PC-9 (cell line): Measurements from ENCODE around the gene OR4A15. TPM values are rescaled to one million over a fixed set of nuclear protein-coding genes. Genes with fewer than 3 reads are reported as not detected.

Experiments
- Bru-seq: library from RNA; stranded (reverse); fragments of 400-500 nt; gene quantifications from one replicate; lab custom pipeline; 2021; lab: Mats Ljungman, UMichigan
- BruChase-seq, 2 experiments: library from RNA; stranded (reverse); fragments of 400-500 nt; gene quantifications; one replicate each; lab custom pipeline; 2021; lab: Mats Ljungman, UMichigan
- BruUV-seq: library from RNA; stranded (reverse); fragments of 400-500 nt; replicated peaks from 2 replicates; lab custom pipeline; 2021; lab: Mats Ljungman, UMichigan
- CTCF ChIA-PET: fragments of 300-600 bp; sonication (Branson Sonifier 250); formaldehyde crosslinking; loops from one replicate; lab custom pipeline; 2022; ENCODE audit warnings: antibody characterized with exemption; lab: Charles Lee
- POLR2A ChIA-PET: fragments of 300-600 bp; sonication (Branson Sonifier 250); formaldehyde crosslinking; loops from one replicate; lab custom pipeline; 2022; ENCODE audit warnings: antibody characterized with exemption; ENCODE audit not compliant: unreplicated experiment; lab: Charles Lee
- DNase-seq, 2 experiments: peaks; one replicate each; pipeline versions ENCODE4 v3.0.0 to v3.0.0-alpha.2; 2015 to 2022; ENCODE audit warnings: mixed read lengths in 1 of 2
- H2AFZ ChIP-seq: fragments of 200-600 bp; sonication (generic); 2 replicates; pipeline ENCODE4 v1.8.1; 2017; ENCODE audit warnings: antibody characterized with exemption
- H3F3A ChIP-seq: fragments of 200-600 bp; sonication (generic); 2 replicates; pipeline ENCODE4 v1.8.1; 2017; ENCODE audit warnings: antibody characterized with exemption, mild to moderate bottlenecking, low read depth; ENCODE audit not compliant: insufficient read depth
- H3K27ac ChIP-seq: fragments of 200-600 bp; sonication (generic); 2 replicates; pipeline ENCODE4 v1.6.1; 2016; ENCODE audit warnings: mixed run types
- H3K27me3 ChIP-seq: fragments of 200-600 bp; sonication (generic); 2 replicates; pipeline ENCODE4 v1.6.1; 2016; ENCODE audit warnings: low read depth, mixed run types; ENCODE audit not compliant: insufficient read depth
- H3K36me3 ChIP-seq: fragments of 200-600 bp; sonication (generic); 2 replicates; pipeline ENCODE4 v1.6.1; 2016; ENCODE audit warnings: low read depth, mixed run types
- H3K4me1 ChIP-seq: fragments of 200-600 bp; sonication (generic); replicated peaks from 2 replicates; pipeline ENCODE4 v1.6.1; 2016; ENCODE audit warnings: mixed run types; ENCODE audit not compliant: insufficient read depth
- H3K4me2 ChIP-seq: fragments of 200-600 bp; sonication (generic); 2 replicates; pipeline ENCODE4 v1.6.1; 2017; ENCODE audit warnings: mixed run types
- H3K4me3 ChIP-seq: fragments of 200-600 bp; sonication (generic); 2 replicates; pipeline ENCODE4 v1.6.1; 2016; ENCODE audit warnings: mixed run types
- H3K79me2 ChIP-seq: fragments of 200-600 bp; sonication (generic); 2 replicates; pipeline ENCODE4 v1.6.1; 2017; ENCODE audit warnings: low read depth, mixed run types
- H3K9me2 ChIP-seq: fragments of 200-600 bp; sonication (generic); 2 replicates; pipeline ENCODE4 v1.8.1; 2017; ENCODE audit warnings: mild to moderate bottlenecking; ENCODE audit not compliant: insufficient read depth
- H3K9me3 ChIP-seq: fragments of 200-600 bp; sonication (generic); 2 replicates; pipeline ENCODE4 v1.8.1; 2016; ENCODE audit warnings: low read depth; ENCODE audit not compliant: insufficient read depth
- H4K20me1 ChIP-seq: fragments of 200-600 bp; sonication (generic); 2 replicates; pipeline ENCODE4 v1.8.1; 2017; ENCODE audit not compliant: insufficient read depth
- EZH2 ChIP-seq: fragments of 200-600 bp; sonication (generic); IDR thresholded peaks from 2 replicates; pipeline ENCODE4 v1.8.0; 2017; ENCODE audit warnings: antibody characterized with exemption, low read depth
- intact Hi-C: fragments of 100-400 bp; cut with micrococcal nuclease; formaldehyde crosslinking; loops from one replicate; pipeline ENCODE4 v1.10.0; 2022; ENCODE audit not compliant: unreplicated experiment
- long read RNA-seq: library from polyadenylated mRNA; stranded (forward); transcript quantifications from one replicate; pipeline ENCODE4 v2.0.0, GENCODE V29; 2022
- total RNA-seq: library from RNA; stranded (reverse); gene quantifications from 2 replicates; pipeline ENCODE4 v1.2.3, GENCODE V29; 2021
- TF ChIP-seq, protein P1 (sequence below): fragments of 200-600 bp; sonication (generic); conservative IDR thresholded peaks from 2 replicates; pipeline ENCODE4 v1.6.1; 2017; ENCODE audit warnings: mixed run types, antibody characterized with exemption, mild to moderate bottlenecking, moderate library complexity

OR4A15 gene
- total RNA-seq (not detected in 2 replicates), Bru-seq, nascent RNA (not detected), BruChase-seq, experiment 1, labeled RNA remaining after a 2-hour chase (not detected), BruChase-seq, experiment 2, labeled RNA remaining after a 6-hour chase (not detected)
- long read RNA-seq = 0 reads

DNA sequence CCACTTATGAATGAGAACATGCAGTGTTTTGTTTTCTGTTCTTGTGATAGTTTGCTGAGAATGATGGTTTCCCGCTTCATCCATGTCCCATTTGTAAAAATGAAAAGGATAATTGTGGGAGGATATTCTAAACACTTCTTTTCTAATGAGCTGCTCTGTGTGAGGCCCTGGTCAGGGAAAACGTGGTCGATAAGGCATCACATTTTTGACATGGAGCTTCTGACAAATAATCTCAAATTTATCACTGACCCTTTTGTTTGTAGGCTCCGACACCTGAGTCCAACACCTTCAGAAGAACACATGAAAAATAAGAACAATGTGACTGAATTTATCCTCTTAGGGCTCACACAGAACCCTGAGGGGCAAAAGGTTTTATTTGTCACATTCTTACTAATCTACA lies at the start of gene OR4A15:
OR4A15 (plus strand) TSS at position 301 of the 400 bp plus-strand sequence; CDS start at position 301, 0 bp downstream.
- DNase-seq = no peak
- intact Hi-C loops = no loop called here
- no peaks in the 10 kb centered on the region for H3K9me3 ChIP-seq
- CTCF ChIA-PET = no interaction called here
- POLR2A ChIA-PET = no interaction called here
- H3K79me2 ChIP-seq = no peaks in the 10 kb centered on the region
- H3K4me2 ChIP-seq = no peak within 1 kb of the TSS
- no peaks in the 10 kb centered on the region for H3K9me2 ChIP-seq
- H3K36me3 ChIP-seq = no peaks in the 10 kb centered on the region
- no peaks in the 10 kb centered on the region for H4K20me1 ChIP-seq
- TF ChIP-seq EZH2 = no peak
- no peaks in the 10 kb centered on the region for H3K4me1 ChIP-seq
- H3K27ac ChIP-seq = no peak within 1 kb of the TSS
- no peak within 1 kb of the TSS for H2AFZ ChIP-seq
- H3K4me3 ChIP-seq = no peak within 1 kb of the TSS
- H3K27me3 ChIP-seq = no peaks in the 10 kb centered on the region
- BruUV-seq = no TSS peak
- no peaks in the 10 kb centered on the region for H3F3A ChIP-seq

DNA sequence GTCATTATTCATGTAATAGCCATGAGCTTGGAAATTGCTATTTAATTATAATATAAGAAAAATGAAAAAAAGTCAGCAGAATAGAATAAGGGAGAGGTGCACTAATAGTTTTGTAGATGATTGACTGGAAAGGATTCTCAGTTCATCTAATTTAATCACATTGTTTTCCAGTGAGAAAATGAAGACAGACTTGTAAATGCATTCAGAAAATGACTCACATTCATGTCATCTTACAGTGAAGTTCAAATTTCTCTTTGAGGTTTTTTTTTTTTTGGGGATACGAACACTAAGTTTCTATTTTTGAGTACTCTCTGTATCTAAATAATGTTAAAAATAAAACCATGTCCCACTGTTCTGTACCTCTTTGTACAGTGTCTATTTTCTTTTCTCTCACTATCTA lies 43.3 kb upstream of the OR4A15 start:
- Histone ChIP-seq H3F3A (no peaks in the 10 kb centered on the region), H3K9me3 (no peaks in the 10 kb centered on the region), H3K79me2 (no peaks in the 10 kb centered on the region), H3K27ac (no peak overlapping the region), H4K20me1 (no peaks in the 10 kb centered on the region), H3K4me2 (no peak overlapping the region), H3K36me3 (no peaks in the 10 kb centered on the region), H3K4me3 (no peak overlapping the region), H3K9me2 (no peaks in the 10 kb centered on the region), H3K4me1 (no peaks in the 10 kb centered on the region), H3K27me3 (no peaks in the 10 kb centered on the region), H2AFZ (no peak overlapping the region)
- ChIA-PET POLR2A (no interaction called here), CTCF (no interaction called here)
- no peak for DNase-seq
- no TSS peak for BruUV-seq
- TF ChIP-seq, protein P1, sequence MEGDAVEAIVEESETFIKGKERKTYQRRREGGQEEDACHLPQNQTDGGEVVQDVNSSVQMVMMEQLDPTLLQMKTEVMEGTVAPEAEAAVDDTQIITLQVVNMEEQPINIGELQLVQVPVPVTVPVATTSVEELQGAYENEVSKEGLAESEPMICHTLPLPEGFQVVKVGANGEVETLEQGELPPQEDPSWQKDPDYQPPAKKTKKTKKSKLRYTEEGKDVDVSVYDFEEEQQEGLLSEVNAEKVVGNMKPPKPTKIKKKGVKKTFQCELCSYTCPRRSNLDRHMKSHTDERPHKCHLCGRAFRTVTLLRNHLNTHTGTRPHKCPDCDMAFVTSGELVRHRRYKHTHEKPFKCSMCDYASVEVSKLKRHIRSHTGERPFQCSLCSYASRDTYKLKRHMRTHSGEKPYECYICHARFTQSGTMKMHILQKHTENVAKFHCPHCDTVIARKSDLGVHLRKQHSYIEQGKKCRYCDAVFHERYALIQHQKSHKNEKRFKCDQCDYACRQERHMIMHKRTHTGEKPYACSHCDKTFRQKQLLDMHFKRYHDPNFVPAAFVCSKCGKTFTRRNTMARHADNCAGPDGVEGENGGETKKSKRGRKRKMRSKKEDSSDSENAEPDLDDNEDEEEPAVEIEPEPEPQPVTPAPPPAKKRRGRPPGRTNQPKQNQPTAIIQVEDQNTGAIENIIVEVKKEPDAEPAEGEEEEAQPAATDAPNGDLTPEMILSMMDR = no peak
- no peak for TF ChIP-seq EZH2
- intact Hi-C loops = no loop called here

DNA sequence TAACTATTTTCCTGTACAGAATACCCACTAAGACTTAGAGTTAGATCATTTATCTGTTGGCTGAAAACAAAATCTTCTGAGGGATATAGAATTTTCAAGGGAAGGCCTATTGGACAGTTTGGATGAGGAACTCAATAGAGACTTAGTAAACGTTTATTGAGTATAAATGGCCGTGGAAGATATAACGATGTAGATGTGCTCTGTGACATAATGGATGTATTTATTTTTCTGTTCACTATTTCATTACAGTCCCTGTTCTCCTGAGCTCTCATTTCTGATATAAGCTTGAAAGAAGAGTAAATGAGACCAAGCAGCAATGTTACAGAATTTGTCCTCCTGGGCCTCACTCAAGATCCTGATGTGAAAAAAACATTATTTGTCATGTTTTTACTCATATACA lies 24.9 kb upstream of the OR4A15 start, which contains the start of gene OR4A16:
OR4A16 (plus strand) TSS at position 301 of the 400 bp plus-strand sequence; CDS start at position 301, 0 bp downstream.
- Histone ChIP-seq H3K79me2 (no peaks in the 10 kb centered on the region), H3K4me3 (no peak within 1 kb of the TSS), H3K36me3 (no peaks in the 10 kb centered on the region), H3K27me3 (no peaks in the 10 kb centered on the region), H3F3A (no peaks in the 10 kb centered on the region), H3K9me2 (no peaks in the 10 kb centered on the region), H4K20me1 (no peaks in the 10 kb centered on the region), H2AFZ (no peak within 1 kb of the TSS), H3K9me3 (no peaks in the 10 kb centered on the region), H3K4me2 (no peak within 1 kb of the TSS), H3K4me1 (no peaks in the 10 kb centered on the region), H3K27ac (no peak within 1 kb of the TSS)
- no peak for DNase-seq
- intact Hi-C loops = no loop called here
- ChIA-PET POLR2A (no interaction called here), CTCF (no interaction called here)
- no peak for TF ChIP-seq EZH2
- TF ChIP-seq, protein P1 = no peak
- no TSS peak for BruUV-seq

DNA sequence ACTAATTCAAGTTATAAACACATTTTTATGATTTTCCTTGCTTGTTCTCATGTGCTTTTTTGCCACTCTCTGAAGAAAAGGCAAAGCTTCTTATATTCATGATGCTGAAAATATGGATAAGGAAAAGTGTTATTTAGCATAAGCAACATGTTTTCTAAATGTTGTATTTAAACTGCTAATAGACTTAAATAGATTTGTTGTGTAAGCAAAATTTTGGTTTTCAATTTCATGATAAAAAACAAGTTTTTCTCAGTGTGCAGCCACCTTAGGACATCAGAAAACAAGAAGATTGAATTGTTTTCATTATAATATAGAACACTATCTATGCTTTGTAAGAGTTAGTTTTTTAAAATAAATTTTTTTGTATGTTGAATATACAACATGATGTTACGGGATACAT lies 22.5 kb upstream of the OR4A15 start:
- Histone ChIP-seq H3F3A (no peaks in the 10 kb centered on the region), H3K79me2 (no peaks in the 10 kb centered on the region), H3K27me3 (no peaks in the 10 kb centered on the region), H3K9me3 (no peaks in the 10 kb centered on the region), H3K9me2 (no peaks in the 10 kb centered on the region), H3K4me2 (no peak overlapping the region), H3K27ac (no peak overlapping the region), H3K36me3 (no peaks in the 10 kb centered on the region), H2AFZ (no peak overlapping the region), H3K4me3 (no peak overlapping the region), H3K4me1 (no peaks in the 10 kb centered on the region), H4K20me1 (no peaks in the 10 kb centered on the region)
- BruUV-seq = no TSS peak
- intact Hi-C loops = no loop called here
- ChIA-PET POLR2A (no interaction called here), CTCF (no interaction called here)
- no peak for TF ChIP-seq EZH2
- TF ChIP-seq, protein P1 = no peak
- DNase-seq = no peak
